K562 (cell line): ENCODE data around the gene SELENOM.

Experiments used
- CBX3 ChIP-seq, 2 experiments: IDR thresholded peaks; 1 replicate in 1 of 2; 2 replicates in 1 of 2; pipeline ENCODE4 v1.6.1; 2012; ENCODE audit warnings: inconsistent platforms in 2 of 2, low read length in 2 of 2, borderline replicate concordance in 1 of 2, control low read depth in 1 of 2
- EZH2 ChIP-seq: IDR thresholded peaks from 2 replicates; pipeline ENCODE4 v1.6.1; 2012; ENCODE audit warnings: low read depth, mild to moderate bottlenecking, inconsistent platforms, low read length, borderline replicate concordance
- GTF2A2 ChIP-seq: IDR thresholded peaks from 2 replicates; pipeline ENCODE4 v1.6.1; 2016; ENCODE audit warnings: mild to moderate bottlenecking, missing genetic modification characterization, missing compliant biosample characterization
- KLF10 ChIP-seq: fragments of 250-450 bp; sonication (Bioruptor Pico); IDR thresholded peaks from 2 replicates; pipeline ENCODE4 v1.6.1; 2021; ENCODE audit warnings: matching md5 sums
- MAX ChIP-seq: sonication (generic); formaldehyde crosslinking; IDR thresholded peaks from 2 replicates; pipeline ENCODE4 v1.9.0; 2022; ENCODE audit warnings: mild to moderate bottlenecking, missing genetic modification reagents
- ZNF696 ChIP-seq: fragments of 250-450 bp; sonication (Bioruptor Pico); conservative IDR thresholded peaks from 2 replicates; pipeline ENCODE4 v1.4.0; 2020; ENCODE audit warnings: mild to moderate bottlenecking, moderate library complexity
- TF ChIP-seq, protein P1 (sequence below): sonication (generic); formaldehyde crosslinking; IDR thresholded peaks from 2 replicates; pipeline ENCODE4 v1.8.1; 2022; ENCODE audit warnings: missing genetic modification reagents
- TF ChIP-seq, protein P2 (sequence below): fragments of 450-650 bp; IDR thresholded peaks from 2 replicates; pipeline ENCODE4 v1.6.1; 2014; ENCODE audit warnings: low read depth, mild to moderate bottlenecking, moderate library complexity, borderline replicate concordance

- TF ChIP-seq EZH2: no peak
- TF ChIP-seq, protein P1, sequence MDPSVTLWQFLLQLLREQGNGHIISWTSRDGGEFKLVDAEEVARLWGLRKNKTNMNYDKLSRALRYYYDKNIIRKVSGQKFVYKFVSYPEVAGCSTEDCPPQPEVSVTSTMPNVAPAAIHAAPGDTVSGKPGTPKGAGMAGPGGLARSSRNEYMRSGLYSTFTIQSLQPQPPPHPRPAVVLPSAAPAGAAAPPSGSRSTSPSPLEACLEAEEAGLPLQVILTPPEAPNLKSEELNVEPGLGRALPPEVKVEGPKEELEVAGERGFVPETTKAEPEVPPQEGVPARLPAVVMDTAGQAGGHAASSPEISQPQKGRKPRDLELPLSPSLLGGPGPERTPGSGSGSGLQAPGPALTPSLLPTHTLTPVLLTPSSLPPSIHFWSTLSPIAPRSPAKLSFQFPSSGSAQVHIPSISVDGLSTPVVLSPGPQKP (CRISPR knock-in tag): no peak
- no peak for TF ChIP-seq MAX
- TF ChIP-seq KLF10 (CRISPR knock-in tag): no peak
- TF ChIP-seq ZNF696: no peak
- TF ChIP-seq CBX3 (IDR thresholded peaks at IDR 0.05; ENCODE audit: borderline replicate concordance in 1 of 2, low read length in 2 of 2): no peak
- TF ChIP-seq, protein P2, sequence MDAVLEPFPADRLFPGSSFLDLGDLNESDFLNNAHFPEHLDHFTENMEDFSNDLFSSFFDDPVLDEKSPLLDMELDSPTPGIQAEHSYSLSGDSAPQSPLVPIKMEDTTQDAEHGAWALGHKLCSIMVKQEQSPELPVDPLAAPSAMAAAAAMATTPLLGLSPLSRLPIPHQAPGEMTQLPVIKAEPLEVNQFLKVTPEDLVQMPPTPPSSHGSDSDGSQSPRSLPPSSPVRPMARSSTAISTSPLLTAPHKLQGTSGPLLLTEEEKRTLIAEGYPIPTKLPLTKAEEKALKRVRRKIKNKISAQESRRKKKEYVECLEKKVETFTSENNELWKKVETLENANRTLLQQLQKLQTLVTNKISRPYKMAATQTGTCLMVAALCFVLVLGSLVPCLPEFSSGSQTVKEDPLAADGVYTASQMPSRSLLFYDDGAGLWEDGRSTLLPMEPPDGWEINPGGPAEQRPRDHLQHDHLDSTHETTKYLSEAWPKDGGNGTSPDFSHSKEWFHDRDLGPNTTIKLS: no peak
- no peak for TF ChIP-seq GTF2A2
Observed at GRCh38 chr22:31099841-31100761, 7.3 kb downstream of the SELENOM start.
